SK-N-MC (cell line): ENCODE results near the gene MAPKAPK5.

ENCODE experiments used
- EZH2 ChIP-seq: fragments of 200-600 bp; sonication (generic); IDR thresholded peaks from one replicate; pipeline ENCODE4 v1.6.1; 2017; ENCODE audit warnings: antibody characterized with exemption
- FOXP2 ChIP-seq: optimal IDR thresholded peaks from 2 replicates; pipeline ENCODE3; 2011; ENCODE audit warnings: mild to moderate bottlenecking, moderate library complexity; ENCODE audit not compliant: insufficient read depth; ENCODE audit errors: extremely low read length, control extremely low read depth
- POLR2AphosphoS5 ChIP-seq: IDR thresholded peaks from 2 replicates; pipeline ENCODE4 v1.6.1; 2012; ENCODE audit warnings: mild to moderate bottlenecking, low read depth, low read length, borderline replicate concordance

DNA sequence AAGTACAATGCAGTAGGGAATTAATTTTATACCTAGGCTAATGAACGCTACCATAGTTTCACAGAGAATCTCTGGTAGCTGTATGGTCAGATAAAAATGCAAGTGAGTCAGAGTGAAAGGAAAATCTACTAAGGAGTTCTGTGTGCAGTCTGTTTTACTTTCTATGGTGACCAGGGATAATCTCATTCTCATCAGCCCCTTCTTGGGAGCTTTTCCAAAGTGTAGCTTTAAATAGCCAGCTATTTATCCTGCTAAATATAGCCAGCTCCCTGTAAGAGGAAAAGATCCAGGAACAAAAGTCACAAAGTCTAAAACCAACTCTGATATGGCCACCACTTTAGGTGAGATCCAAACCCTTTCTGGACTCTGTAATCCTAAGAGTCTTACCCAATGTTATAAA lies 95.4 kb downstream of the MAPKAPK5 start:
- TF ChIP-seq POLR2AphosphoS5, result no peak
- no peak for TF ChIP-seq EZH2
- TF ChIP-seq FOXP2, result no peak
